ENCODE measurements around the gene SLC35E3. TPM values are rescaled to one million over a fixed set of nuclear protein-coding genes. Genes with fewer than 3 reads are reported as not detected.

Gene SLC35E3
- total and polyA plus RNA-seq, 7 donors: under 0.01 to 5.3 (median 1.8) TPM

DNA sequence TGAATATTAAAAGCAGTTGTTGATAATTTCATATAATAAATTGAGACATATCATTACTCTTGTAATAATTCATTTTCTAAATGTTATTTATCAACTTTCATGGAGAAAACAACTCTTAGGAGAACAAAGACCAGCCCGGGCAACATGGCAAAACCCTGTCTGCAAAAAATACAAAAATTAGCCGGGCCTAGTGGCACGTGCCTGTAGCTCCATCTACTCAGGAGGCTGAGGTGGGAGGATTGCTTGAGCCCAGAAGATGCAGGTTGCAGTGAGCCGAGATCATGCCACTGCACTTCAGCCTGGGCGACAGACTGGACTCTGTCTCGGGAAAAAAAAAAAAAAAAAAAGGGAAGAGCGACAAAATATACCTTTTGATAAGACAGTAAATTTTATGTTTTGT lies 21.2 kb downstream of the SLC35E3 start:
- DNase-seq: no peak
- no peaks in the 10 kb centered on the region for H3K9me3 ChIP-seq
- TF ChIP-seq, protein P1, sequence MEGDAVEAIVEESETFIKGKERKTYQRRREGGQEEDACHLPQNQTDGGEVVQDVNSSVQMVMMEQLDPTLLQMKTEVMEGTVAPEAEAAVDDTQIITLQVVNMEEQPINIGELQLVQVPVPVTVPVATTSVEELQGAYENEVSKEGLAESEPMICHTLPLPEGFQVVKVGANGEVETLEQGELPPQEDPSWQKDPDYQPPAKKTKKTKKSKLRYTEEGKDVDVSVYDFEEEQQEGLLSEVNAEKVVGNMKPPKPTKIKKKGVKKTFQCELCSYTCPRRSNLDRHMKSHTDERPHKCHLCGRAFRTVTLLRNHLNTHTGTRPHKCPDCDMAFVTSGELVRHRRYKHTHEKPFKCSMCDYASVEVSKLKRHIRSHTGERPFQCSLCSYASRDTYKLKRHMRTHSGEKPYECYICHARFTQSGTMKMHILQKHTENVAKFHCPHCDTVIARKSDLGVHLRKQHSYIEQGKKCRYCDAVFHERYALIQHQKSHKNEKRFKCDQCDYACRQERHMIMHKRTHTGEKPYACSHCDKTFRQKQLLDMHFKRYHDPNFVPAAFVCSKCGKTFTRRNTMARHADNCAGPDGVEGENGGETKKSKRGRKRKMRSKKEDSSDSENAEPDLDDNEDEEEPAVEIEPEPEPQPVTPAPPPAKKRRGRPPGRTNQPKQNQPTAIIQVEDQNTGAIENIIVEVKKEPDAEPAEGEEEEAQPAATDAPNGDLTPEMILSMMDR (IDR thresholded peaks at IDR 0.05): no peak
- TF ChIP-seq EP300 (IDR thresholded peaks at IDR 0.05): no peak
- no peak for TF ChIP-seq POLR2AphosphoS5 (IDR thresholded peaks at IDR 0.05)
- TF ChIP-seq POLR2A (IDR thresholded peaks at IDR 0.05): no peak
- H3K36me3 ChIP-seq: peaks cover 0 to 38% (median 2%) of the 10 kb centered on the region in 4 donors
- no peaks in the 10 kb centered on the region for H3K27me3 ChIP-seq
- no peak overlapping the region for H3K4me3 ChIP-seq
- WGBS, 2 donors: 89 to 95% methylated on average over 7 of the region's 7 CpGs
- no peaks in the 10 kb centered on the region for H3K4me1 ChIP-seq
- H3K27ac ChIP-seq: no peak overlapping the region
- intact Hi-C loops (cut with DNase I): no loop called here

DNA sequence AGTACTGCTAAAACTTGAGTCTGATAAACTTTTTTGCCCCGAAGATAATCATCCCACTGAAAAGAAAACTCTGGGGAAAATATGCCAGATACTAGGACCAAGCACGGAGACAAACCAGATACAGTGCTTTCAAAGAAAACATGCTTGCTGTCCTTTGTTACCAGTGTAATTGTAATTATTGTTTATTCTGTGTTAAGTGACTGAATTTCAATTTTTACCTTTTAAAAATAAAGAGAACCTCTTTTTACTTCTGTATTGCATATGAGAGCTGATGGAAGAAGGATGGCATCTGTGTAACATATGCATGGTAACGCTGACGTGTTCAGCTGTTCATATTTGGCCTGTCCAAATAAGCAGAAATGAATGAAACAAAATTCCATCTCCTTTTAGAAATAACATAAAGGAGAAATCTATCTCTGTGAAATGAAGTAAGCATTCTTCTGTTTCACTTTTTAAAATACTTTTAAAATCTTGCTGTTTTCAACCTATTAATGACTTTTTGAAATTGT lies 22.5 kb downstream of the SLC35E3 start:
- Histone ChIP-seq H3K4me1 (no peaks in the 10 kb centered on the region), H3K27ac (no peak overlapping the region), H3K4me3 (no peak overlapping the region), H3K9me3 (no peaks in the 10 kb centered on the region), H3K36me3 (peaks cover 0 to 29% (median 2%) of the 10 kb centered on the region in 4 donors), H3K27me3 (no peaks in the 10 kb centered on the region)
- WGBS, 2 donors: 95 to 96% methylated on average over 4 of the region's 4 CpGs
- TF ChIP-seq POLR2AphosphoS5 (IDR thresholded peaks at IDR 0.05) (no peak), EP300 (IDR thresholded peaks at IDR 0.05) (no peak), POLR2A (IDR thresholded peaks at IDR 0.05) (no peak)
- TF ChIP-seq, protein P1 (IDR thresholded peaks at IDR 0.05): no peak
- DNase-seq: no peak
- intact Hi-C loops (cut with DNase I): no loop called here

DNA sequence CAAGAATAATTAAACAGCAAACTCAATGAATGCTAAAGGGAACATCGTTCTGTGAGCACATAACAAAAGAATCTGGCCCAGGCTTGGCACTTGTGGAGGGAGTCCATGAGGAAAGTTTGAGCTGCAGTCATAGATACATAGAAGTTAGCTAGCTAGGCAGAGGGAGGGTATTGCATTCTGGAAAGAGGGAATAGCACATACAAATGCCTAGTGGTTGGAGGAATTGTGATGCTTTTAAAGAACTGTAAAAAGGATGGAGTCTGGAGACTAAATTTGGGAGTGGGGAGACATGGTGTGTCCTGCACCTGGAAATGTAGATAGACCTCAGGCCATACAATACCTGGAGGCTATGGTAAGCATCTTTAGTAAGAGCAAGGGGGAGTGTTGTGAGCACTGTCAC lies 24.0 kb downstream of the SLC35E3 start:
- 95 to 98% methylated on average over 1 of the region's 1 CpG for WGBS, 2 donors
- no peaks in the 10 kb centered on the region for H3K27me3 ChIP-seq
- no peaks in the 10 kb centered on the region for H3K4me1 ChIP-seq
- no peak overlapping the region for H3K4me3 ChIP-seq
- no peak for DNase-seq
- peaks cover 0 to 14% (median 2%) of the 10 kb centered on the region in 4 donors for H3K36me3 ChIP-seq
- TF ChIP-seq, protein P1 (IDR thresholded peaks at IDR 0.05): no peak
- TF ChIP-seq POLR2AphosphoS5 (IDR thresholded peaks at IDR 0.05): no peak
- no peak for TF ChIP-seq EP300 (IDR thresholded peaks at IDR 0.05)
- TF ChIP-seq POLR2A (IDR thresholded peaks at IDR 0.05): no peak
- no peaks in the 10 kb centered on the region for H3K9me3 ChIP-seq
- no peak overlapping the region for H3K27ac ChIP-seq
- intact Hi-C loops (cut with DNase I): no loop called here

DNA sequence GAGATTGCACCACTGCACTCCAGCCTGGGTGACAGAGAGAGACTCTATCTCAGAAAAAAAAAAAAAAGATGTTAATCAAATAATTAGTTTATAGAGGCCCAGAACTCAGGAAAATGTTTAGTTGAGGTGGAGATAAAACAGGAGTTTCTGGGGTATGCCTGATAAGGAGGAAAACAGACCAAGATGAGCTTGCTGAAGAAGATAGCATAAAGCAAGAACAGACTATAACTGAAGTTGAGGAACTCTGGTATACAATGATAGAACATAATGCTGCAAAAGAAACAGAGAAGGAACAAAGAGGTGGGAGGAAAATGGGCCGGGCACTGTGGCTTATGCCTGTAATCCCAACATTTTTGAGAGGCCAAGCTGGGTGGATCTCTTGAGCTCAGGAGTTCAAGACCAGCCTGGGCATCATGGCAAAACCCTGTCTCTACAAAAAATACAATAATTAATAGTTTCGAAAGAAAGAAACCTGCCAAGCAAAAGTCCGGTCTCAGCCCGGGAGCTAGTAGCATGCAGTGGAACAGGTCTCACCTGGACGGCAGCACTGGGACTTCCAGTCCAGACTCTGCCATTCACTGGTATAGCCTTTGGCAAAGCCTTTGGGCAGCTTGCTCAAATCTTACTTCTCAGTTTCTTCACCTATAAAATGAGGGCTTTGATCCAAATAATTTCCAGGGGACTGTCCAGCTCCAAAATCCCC lies 25.4 kb downstream of the SLC35E3 start:
- WGBS, 2 donors: 94 to 96% methylated on average over 5 of the region's 5 CpGs
- Histone ChIP-seq H3K4me1 (no peaks in the 10 kb centered on the region), H3K4me3 (no peak overlapping the region), H3K36me3 (peaks cover 0 to 11% (median 2%) of the 10 kb centered on the region in 4 donors), H3K27ac (no peak overlapping the region), H3K9me3 (no peaks in the 10 kb centered on the region), H3K27me3 (no peaks in the 10 kb centered on the region)
- TF ChIP-seq EP300 (IDR thresholded peaks at IDR 0.05) (no peak), POLR2AphosphoS5 (IDR thresholded peaks at IDR 0.05) (no peak), POLR2A (IDR thresholded peaks at IDR 0.05) (no peak)
- TF ChIP-seq, protein P1 (IDR thresholded peaks at IDR 0.05): no peak
- intact Hi-C loops (cut with DNase I): no loop called here
- no peak for DNase-seq

All from sigmoid colon (tissue), 7 donors.